NT2/D1 (cell line): Measurements from ENCODE around the gene TAS1R3.

ENCODE experiments used
- YY1 ChIP-seq: IDR thresholded peaks from 2 replicates; pipeline ENCODE4 v1.6.1; 2011; ENCODE audit not compliant: insufficient read length, insufficient read depth
- ZNF274 ChIP-seq: IDR thresholded peaks from 2 replicates; pipeline ENCODE4 v1.6.1; 2011; ENCODE audit warnings: mild to moderate bottlenecking, low read depth, low read length

DNA sequence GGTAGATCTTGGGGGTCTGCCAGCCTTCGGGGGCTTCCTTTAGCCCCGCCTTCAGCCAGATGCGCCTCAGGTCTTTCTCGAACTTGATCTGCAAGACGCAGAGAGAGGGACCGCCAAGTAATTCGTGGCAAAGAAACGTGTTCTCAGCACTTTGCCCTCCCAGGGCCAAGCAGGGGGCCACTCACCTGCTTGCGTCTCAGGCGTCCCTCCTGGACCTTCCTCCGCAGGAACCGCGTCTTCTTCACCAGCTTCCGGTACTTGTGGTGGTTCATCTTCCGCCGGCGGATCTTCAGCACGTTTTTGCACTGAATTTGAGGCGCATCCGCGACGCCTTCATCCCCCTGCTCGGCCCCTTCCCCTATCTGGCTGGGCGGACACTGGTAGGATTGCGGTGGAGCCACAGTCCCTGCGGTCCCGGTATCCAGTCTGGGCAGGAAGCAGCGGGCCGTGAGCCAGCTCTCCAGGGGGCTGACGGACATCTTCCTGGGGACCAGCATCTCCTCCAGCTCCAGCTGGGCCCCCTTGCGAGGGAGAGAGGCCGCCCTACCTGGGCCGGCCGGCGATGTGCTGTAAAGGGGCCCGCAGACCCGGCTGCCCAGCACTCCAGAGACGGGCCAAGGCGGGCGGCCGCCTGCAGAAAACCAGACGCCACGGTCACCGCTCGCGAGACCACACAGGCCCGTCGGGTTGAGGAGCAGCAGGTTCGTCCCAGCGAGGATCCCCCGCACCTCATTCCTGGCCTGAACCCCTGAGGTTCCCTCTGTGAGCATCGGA, 42.9 kb downstream of the TAS1R3 start:
- TF ChIP-seq ZNF274 (no peak), YY1 (no peak)
